HepG2 (cell line): ENCODE results near the gene CYP2C8. TPM values are rescaled to one million over a fixed set of nuclear protein-coding genes. Genes with fewer than 3 reads are reported as not detected.

Source experiments
- ATAC-seq: fragments of 200-7000 bp; cut with Tn5 transposase; 3 replicates; pipeline ENCODE4 v1.9.1; 2020; ENCODE audit warnings: mild to moderate bottlenecking, moderate library complexity
- BruUV-seq: library from RNA; stranded (reverse); fragments of 400-500 nt; replicated peaks from 2 replicates; lab custom pipeline; 2021; lab: Mats Ljungman, UMichigan
- CTCF ChIA-PET: fragments of 300-600 bp; formaldehyde crosslinking; extraction: SDS; loops from one replicate; lab custom pipeline; 2021; ENCODE audit warnings: low total read pairs, inconsistent platforms, low intra/inter-chr PET ratio; lab: Yijun Ruan, JAX
- POLR2A ChIA-PET: fragments of 350-600 bp; sonication (Branson Sonifier 250); formaldehyde crosslinking; loops from one replicate; lab custom pipeline; 2020; ENCODE audit warnings: antibody characterized with exemption, inconsistent platforms; lab: Yijun Ruan, JAX
- DNase-seq: peaks from one replicate; pipeline ENCODE4 v3.0.0-alpha.2; 2015; ENCODE audit warnings: low spot score
- FAIRE-seq: peaks from 3 replicates; lab custom pipeline; 2011; peaks lifted over from hg19 to GRCh38; lab: Jason Lieb, UNC
- H2AFZ ChIP-seq: one replicate; pipeline ENCODE4 v1.6.1; 2011; ENCODE audit warnings: low read length, inconsistent platforms
- H3K27ac ChIP-seq: fragments of 300-600 bp; 3 replicates; pipeline ENCODE4 v1.8.0; 2011; ENCODE audit warnings: mixed run types, mild to moderate bottlenecking, mixed read lengths, low read length, inconsistent platforms; ENCODE audit not compliant: insufficient read depth; ENCODE audit errors: extremely low read length
- H3K27me3 ChIP-seq, 2 experiments: fragments of 200-600 bp in 1 of 2; 2 replicates in 1 of 2; 3 replicates in 1 of 2; pipeline versions ENCODE4 v1.6.0 to v1.8.0; 2011; ENCODE audit warnings: low read length in 2 of 2, mild to moderate bottlenecking in 2 of 2, moderate library complexity in 2 of 2, inconsistent platforms in 1 of 2; ENCODE audit not compliant: insufficient read depth in 2 of 2, control insufficient read depth in 1 of 2
- H3K36me3 ChIP-seq, 2 experiments: fragments of 200-600 bp in 1 of 2; replicated peaks in 1 of 2; 2 replicates in 1 of 2; 3 replicates in 1 of 2; pipeline versions ENCODE4 v1.5.1 to v1.8.0; 2011; ENCODE audit warnings: low read length in 2 of 2, inconsistent platforms in 1 of 2; ENCODE audit not compliant: insufficient read depth in 2 of 2, control insufficient read depth in 1 of 2
- H3K4me1 ChIP-seq: 2 replicates; pipeline ENCODE4 v1.5.1; 2012; ENCODE audit warnings: low read length, inconsistent platforms; ENCODE audit not compliant: insufficient read depth
- H3K4me2 ChIP-seq: 2 replicates; pipeline ENCODE4 v1.6.0; 2011; ENCODE audit warnings: low read depth, low read length, inconsistent platforms
- H3K4me3 ChIP-seq, 3 experiments: fragments of 200-600 bp in 1 of 3; sonication (generic), shearing (Covaris generic) in 1 of 3; replicated peaks in 1 of 3; 2 replicates each; pipeline ENCODE4 v1.5.1; 2011 to 2016; ENCODE audit warnings: low read length in 3 of 3, inconsistent platforms in 2 of 3, low read depth in 2 of 3, mild to moderate bottlenecking in 2 of 3, control low read depth in 1 of 3, mixed read lengths in 1 of 3; ENCODE audit not compliant: insufficient read depth in 1 of 3
- H3K79me2 ChIP-seq: one replicate; pipeline ENCODE4 v1.6.1; 2011; ENCODE audit warnings: low read length, inconsistent platforms; ENCODE audit not compliant: insufficient read depth
- H3K9ac ChIP-seq: 2 replicates; pipeline ENCODE4 v1.6.0; 2011; ENCODE audit warnings: mild to moderate bottlenecking, low read depth, low read length, inconsistent platforms; ENCODE audit not compliant: insufficient read depth
- H3K9me3 ChIP-seq: 2 replicates; pipeline ENCODE4 v1.5.1; 2012; ENCODE audit warnings: mild to moderate bottlenecking, low read length
- H4K20me1 ChIP-seq: 2 replicates; pipeline ENCODE4 v1.6.0; 2011; ENCODE audit warnings: inconsistent platforms, mild to moderate bottlenecking, low read length, moderate library complexity; ENCODE audit not compliant: insufficient read depth
- CBFB ChIP-seq: sonication (generic); formaldehyde crosslinking; IDR thresholded peaks from 2 replicates; pipeline ENCODE4 v1.4.0; 2020; ENCODE audit warnings: missing genetic modification reagents
- IRX3 ChIP-seq: sonication (generic); formaldehyde crosslinking; IDR thresholded peaks from 2 replicates; pipeline ENCODE4 v1.8.1; 2023; ENCODE audit warnings: mild to moderate bottlenecking, low read depth, missing genetic modification reagents, borderline replicate concordance
- KDM2A ChIP-seq: sonication (generic); formaldehyde crosslinking; IDR thresholded peaks from 2 replicates; pipeline ENCODE4 v1.4.0; 2020; ENCODE audit warnings: low read depth, missing genetic modification reagents, borderline replicate concordance
- MAFF ChIP-seq: IDR thresholded peaks from 2 replicates; pipeline ENCODE4 v1.6.1; 2011; ENCODE audit warnings: low read depth, low read length, improper control_type of control experiment
- MAFK ChIP-seq, 2 experiments: IDR thresholded peaks in 1 of 2; conservative IDR thresholded peaks in 1 of 2; 2 replicates each; pipeline ENCODE4 v1.6.1; 2011; ENCODE audit warnings: improper control_type of control experiment in 2 of 2, low read length in 2 of 2
- MYNN ChIP-seq: sonication (generic); formaldehyde crosslinking; IDR thresholded peaks from 2 replicates; pipeline ENCODE4 v1.4.0; 2020; ENCODE audit warnings: mild to moderate bottlenecking, low read depth, missing genetic modification reagents
- NFIB ChIP-seq: sonication (generic); formaldehyde crosslinking; IDR thresholded peaks from 2 replicates; pipeline ENCODE4 v1.9.0; 2021; ENCODE audit warnings: missing genetic modification reagents, mild to moderate bottlenecking, borderline replicate concordance
- RCOR2 ChIP-seq: IDR thresholded peaks from 2 replicates; pipeline ENCODE4 v1.6.1; 2016; ENCODE audit warnings: missing biosample characterization, missing genetic modification reagents
- SIX4 ChIP-seq: sonication (generic); formaldehyde crosslinking; IDR thresholded peaks from 2 replicates; pipeline ENCODE4 v1.4.0; 2020; ENCODE audit warnings: missing genetic modification reagents
- ZNF138 ChIP-seq: sonication (generic); formaldehyde crosslinking; IDR thresholded peaks from 2 replicates; pipeline ENCODE4 v1.5.0; 2020; ENCODE audit warnings: mild to moderate bottlenecking, low read depth, missing genetic modification reagents
- ZNF414 ChIP-seq: sonication (generic); formaldehyde crosslinking; IDR thresholded peaks from 2 replicates; pipeline ENCODE4 v1.5.0; 2020; ENCODE audit warnings: missing genetic modification reagents
- ZXDC ChIP-seq: sonication (generic); formaldehyde crosslinking; IDR thresholded peaks from 2 replicates; pipeline ENCODE4 v1.5.0; 2020; ENCODE audit warnings: mild to moderate bottlenecking, missing genetic modification reagents
- in situ Hi-C: cut with HindIII; loops from 2 replicates; pipeline ENCODE4 v1.10.0; 2017; ENCODE audit warnings: low pct_unique_long_range_greater_than_20kb; ENCODE audit not compliant: extremely low pct_ligation_motif_present
- intact Hi-C: fragments of 100-400 bp; cut with micrococcal nuclease; formaldehyde crosslinking; loops from one replicate; pipeline ENCODE4 v1.10.0; 2022; ENCODE audit not compliant: unreplicated experiment
- polyA plus RNA-seq, 8 experiments: library from polyadenylated mRNA; depleted of rRNA in 3 of 8; stranded (reverse) in 7 of 8; unstranded in 1 of 8; fragments of >200 nt; fragmentation: Illumina TruSeq in 4 of 8; extraction: Trizol in 4 of 8; gene quantifications; 2 replicates each; pipeline versions ENCODE4 v1.2.1 to v1.2.3, GENCODE V29; 2011 to 2016; ENCODE audit warnings: low read depth in 4 of 8, missing spikeins in 1 of 8, mixed read lengths in 1 of 8; ENCODE audit not compliant: insufficient read depth in 1 of 8
- small RNA-seq, 3 experiments: library from RNA; depleted of rRNA; stranded (forward); fragments of <200 nt; gene quantifications; one replicate each; pipeline ENCODE3, GENCODE V24; 2012; ENCODE audit warnings: low read depth in 2 of 3, low replicate concordance in 1 of 3; ENCODE audit not compliant: insufficient read length in 3 of 3, insufficient read depth in 2 of 3
- total RNA-seq, 5 experiments: library from RNA; depleted of rRNA; stranded (reverse); fragments of >200 nt; fragmentation: Illumina TruSeq; extraction: Trizol; gene quantifications; 2 replicates each; pipeline ENCODE4 v1.2.3, GENCODE V29; 2016; ENCODE audit warnings: low read depth in 1 of 5

The CYP2C8 gene
- total and polyA plus RNA-seq, 2 of the 13 experiments (the other 11 are each of a cell fraction or from before 2014, with no cell fraction given): 0.09 to 0.15 TPM

- no peaks in the 10 kb centered on the region for H4K20me1 ChIP-seq
- no peak overlapping the region for H3K9ac ChIP-seq
- ChIA-PET POLR2A (no interaction called here), CTCF (no interaction called here)
- no peak for TF ChIP-seq KDM2A (CRISPR knock-in tag)
- no peak for TF ChIP-seq IRX3 (CRISPR knock-in tag)
- TF ChIP-seq NFIB (CRISPR knock-in tag): no peak
- no peak for TF ChIP-seq RCOR2 (CRISPR knock-in tag)
- no peak for TF ChIP-seq ZNF414
- TF ChIP-seq MAFF: peak; percentile 92
- TF ChIP-seq MYNN: no peak
- TF ChIP-seq ZXDC (CRISPR knock-in tag): no peak
- no peak for TF ChIP-seq CBFB (CRISPR knock-in tag)
- peak; percentile 69 to 94 for TF ChIP-seq MAFK (conservative IDR thresholded peaks at IDR 0.05 in 1 of 2, IDR thresholded peaks at IDR 0.05 in 1 of 2; ENCODE audit: low read length in 2 of 2)
- TF ChIP-seq ZNF138 (CRISPR knock-in tag): no peak
- no peak for TF ChIP-seq SIX4 (CRISPR knock-in tag)
- H3K4me1 ChIP-seq: no peaks in the 10 kb centered on the region
- no peak overlapping the region for H3K27ac ChIP-seq
- peaks cover 16% of the 10 kb centered on the region; the same call in 1 of the 2 replicates for H3K9me3 ChIP-seq
- intact Hi-C loops: no loop called here
- DNase-seq: no peak
- no TSS peak for BruUV-seq
- H3K27me3 ChIP-seq: no peaks in the 10 kb centered on the region
- FAIRE-seq: no peak
- no peak overlapping the region for H3K4me2 ChIP-seq
- in situ Hi-C loops: no loop called here
- H2AFZ ChIP-seq: no peak overlapping the region
- no peaks in the 10 kb centered on the region for H3K79me2 ChIP-seq
- no peak for ATAC-seq
- no peak overlapping the region for H3K4me3 ChIP-seq
- no peaks in the 10 kb centered on the region for H3K36me3 ChIP-seq
Observed at GRCh38 chr10:94989192-94989591, 80.1 kb downstream of the CYP2C8 start.

Small RNA genes within 50 kb of the gene (small RNA-seq; reads per million reads assigned to genes)
- gene CYP2C60P: 0 reads per million in 3 experiments

Other genes with a start within 250 kb of the CYP2C8 start
- gene CYP2C9, start 130.8 kb downstream of the CYP2C8 start, total RNA-seq (2016; rRNA removed; fragmentation: Illumina TruSeq; extraction: Trizol): not detected in 2 replicates
- not detected in 2 replicates for gene CYP2C9, start 130.8 kb downstream of the CYP2C8 start, polyA plus RNA-seq (2011; rRNA removed)
- not detected in 2 replicates for gene ACSM6, start 124.7 kb upstream of the CYP2C8 start, total RNA-seq (2016; rRNA removed; fragmentation: Illumina TruSeq; extraction: Trizol)
- not detected in 2 replicates for gene ACSM6, start 124.7 kb upstream of the CYP2C8 start, polyA plus RNA-seq (2011; rRNA removed)
- gene PDLIM1, start 221.5 kb upstream of the CYP2C8 start, total RNA-seq (2016; rRNA removed; fragmentation: Illumina TruSeq; extraction: Trizol): 123 and 183 TPM in 2 replicates
- gene PDLIM1, start 221.5 kb upstream of the CYP2C8 start, polyA plus RNA-seq (2011; rRNA removed): 109 and 119 TPM in 2 replicates